Lower leg skin (tissue), 4 donors: ENCODE data around the gene ZNF718. TPM values are rescaled to one million over a fixed set of nuclear protein-coding genes. Genes with fewer than 3 reads are reported as not detected.
"Not testable (repeated sequence)": the region's sequence is repeated elsewhere in the genome, so short reads cannot be mapped to it uniquely, and the experiment has no call there.

ENCODE experiments used
- DNase-seq, 2 donors: peaks; one replicate each; pipeline ENCODE4 v3.0.0-alpha.2; 2019; ENCODE audit warnings: low spot score in 2 of 2
- H3K4me3 ChIP-seq: fragments of 200-600 bp; sonication (generic); 2 replicates; pipeline ENCODE4 v1.5.1; 2017; ENCODE audit warnings: mild to moderate bottlenecking, low read depth; ENCODE audit not compliant: poor library complexity, severe bottlenecking
- CTCF ChIP-seq, 3 donors: fragments of 450-650 bp; IDR thresholded peaks; one replicate each; pipeline ENCODE4 v1.5.1; 2016; ENCODE audit warnings: antibody characterized with exemption in 3 of 3, mild to moderate bottlenecking in 3 of 3, moderate library complexity in 2 of 3
- POLR2A ChIP-seq, 2 donors: fragments of 450-650 bp; IDR thresholded peaks; one replicate each; pipeline ENCODE4 v1.6.1; 2016 to 2017; ENCODE audit warnings: antibody characterized with exemption in 2 of 2, mild to moderate bottlenecking in 1 of 2, moderate library complexity in 1 of 2
- WGBS, 2 donors: methylation state at CpG; one replicate each; pipeline ENCODE4 v1.1.5; 2018; 5-methylcytosine and 5-hydroxymethylcytosine counted together
- intact Hi-C: fragments of 100-400 bp; cut with DNase I; formaldehyde crosslinking; loops from one replicate; pipeline ENCODE4 v1.15.0; 2023; ENCODE audit warnings: low total_unique reads
- total RNA-seq, 4 donors: library from RNA; depleted of rRNA; stranded (reverse); fragments of >200 nt; gene quantifications; one replicate each; pipeline ENCODE4 v1.1.0, GENCODE V29; 2016

The ZNF718 gene
- 1 to 10 TPM; 5.7 to 9.2 (median 7.5) TPM for total RNA-seq

GRCh38 chr4:124275-125081 is at the start of gene ZNF718:
Gene ZNF718, plus strand, starts transcription at chr4:124501. Its CDS starts 170 bp downstream, at chr4:124671.
- peak within 1 kb of the TSS; percentile 68 for H3K4me3 ChIP-seq
- DNase-seq = peak; percentile 94 to 98
- WGBS, 2 donors = 0 to 12% methylated on average over 22 to 33 of the region's 44 CpGs
- intact Hi-C loops = no loop called here
- TF ChIP-seq POLR2A (IDR thresholded peaks at IDR 0.05) (no peak), CTCF (IDR thresholded peaks at IDR 0.05) (no peak)

- DNase-seq = no peak
- TF ChIP-seq CTCF (IDR thresholded peaks at IDR 0.05) = no peak
- no peak for TF ChIP-seq POLR2A (IDR thresholded peaks at IDR 0.05)
- intact Hi-C loops = no loop called here
- 95 to 97% methylated on average over 3 of the region's 3 CpGs for WGBS, 2 donors
- no peak overlapping the region for H3K4me3 ChIP-seq
Observed at GRCh38 chr4:85951-86350, 38.4 kb upstream of the ZNF718 start.

- H3K4me3 ChIP-seq, intact Hi-C loops, DNase-seq: not testable (repeated sequence)
- 95 to 97% methylated on average over 7 of the region's 7 CpGs for whole genome bisulfite sequencing, 2 donors
Observed at GRCh38 chr4:86559-87324, 37.6 kb upstream of the ZNF718 start.

- intact Hi-C loops = no loop called here
- TF ChIP-seq POLR2A (IDR thresholded peaks at IDR 0.05) (no peak), CTCF (IDR thresholded peaks at IDR 0.05) (no peak)
Observed at GRCh38 chr4:98386-98785, 25.9 kb upstream of the ZNF718 start.

GRCh38 chr4:99863-100262 is 24.4 kb upstream of the ZNF718 start:
- intact Hi-C loops = no loop called here
- no peak for DNase-seq
- H3K4me3 ChIP-seq = no peak overlapping the region
- 85% methylated on average over 5 of the region's 5 CpGs for WGBS, 2 donors
- TF ChIP-seq CTCF (IDR thresholded peaks at IDR 0.05) = no peak
- TF ChIP-seq POLR2A (IDR thresholded peaks at IDR 0.05) = no peak

More at GRCh38 chr4:98386-98785, 25.9 kb upstream of the ZNF718 start:
- H3K4me3 ChIP-seq = no peak overlapping the region
- no peak for DNase-seq
- WGBS, 2 donors = 80 to 85% methylated on average over 1 of the region's 1 CpG

- no peak for TF ChIP-seq CTCF (IDR thresholded peaks at IDR 0.05)
- no peak for TF ChIP-seq POLR2A (IDR thresholded peaks at IDR 0.05)
- DNase-seq = no peak
- H3K4me3 ChIP-seq = no peak overlapping the region
- 20 to 21% methylated on average over 23 to 33 of the region's 33 CpGs for WGBS, 2 donors
- intact Hi-C loops = no loop called here
Observed at GRCh38 chr4:107083-107443, 17.2 kb upstream of the ZNF718 start.
